Vagina (tissue), 2 donors: ENCODE data around the gene TAF15. TPM values are rescaled to one million over a fixed set of nuclear protein-coding genes. Genes with fewer than 3 reads are reported as not detected.

Source experiments
- DNase-seq, 2 donors: peaks; one replicate each; pipeline ENCODE4 v3.0.0-alpha.2; 2017; ENCODE audit errors: extremely low spot score in 2 of 2
- H3K27ac ChIP-seq: fragments of 200-600 bp; sonication (generic); one replicate; pipeline ENCODE4 v1.5.1; 2019
- H3K27me3 ChIP-seq: fragments of 200-600 bp; sonication (generic); one replicate; pipeline ENCODE4 v1.5.1; 2019
- H3K36me3 ChIP-seq, 2 donors: fragments of 200-600 bp; sonication (generic); one replicate each; pipeline ENCODE4 v1.5.1; 2017 to 2019
- H3K4me1 ChIP-seq: fragments of 200-600 bp; sonication (generic); one replicate; pipeline ENCODE4 v1.5.1; 2019
- H3K4me3 ChIP-seq, 2 donors: fragments of 200-600 bp; sonication (generic); 1 replicate in 1 of 2; 2 replicates in 1 of 2; pipeline ENCODE4 v1.5.1; 2016 to 2019
- H3K9me3 ChIP-seq: fragments of 200-600 bp; sonication (generic); one replicate; pipeline ENCODE4 v1.5.1; 2019
- CTCF ChIP-seq, 3 experiments: fragments of 450-650 bp in 2 of 3; fragments of 200-600 bp in 1 of 3; sonication (generic) in 1 of 3; IDR thresholded peaks; one replicate each; pipeline ENCODE4 v1.5.1; 2017 to 2019; ENCODE audit warnings: antibody characterized with exemption in 3 of 3, mild to moderate bottlenecking in 2 of 3, moderate library complexity in 2 of 3
- POLR2A ChIP-seq, 2 donors: fragments of 450-650 bp; IDR thresholded peaks; one replicate each; pipeline ENCODE4 v1.6.1; 2017; ENCODE audit warnings: antibody characterized with exemption in 2 of 2, mild to moderate bottlenecking in 2 of 2, moderate library complexity in 2 of 2
- POLR2AphosphoS5 ChIP-seq, 2 donors: sonication (generic); formaldehyde crosslinking; IDR thresholded peaks; one replicate each; pipeline ENCODE4 v1.9.0; 2017; ENCODE audit warnings: antibody characterized with exemption in 2 of 2, mild to moderate bottlenecking in 2 of 2, low read depth in 1 of 2; ENCODE audit not compliant: insufficient read depth in 1 of 2
- intact Hi-C: fragments of 100-400 bp; cut with DNase I; formaldehyde crosslinking; loops from one replicate; pipeline ENCODE4 v1.15.1; 2023
- total RNA-seq: library from RNA; depleted of rRNA; stranded (reverse); fragments of >200 nt; gene quantifications from one replicate; pipeline ENCODE4 v1.2.3, GENCODE V29; 2016

The TAF15 gene
- total RNA-seq, 1 donor from 2014 or later: 74.9 TPM

DNA sequence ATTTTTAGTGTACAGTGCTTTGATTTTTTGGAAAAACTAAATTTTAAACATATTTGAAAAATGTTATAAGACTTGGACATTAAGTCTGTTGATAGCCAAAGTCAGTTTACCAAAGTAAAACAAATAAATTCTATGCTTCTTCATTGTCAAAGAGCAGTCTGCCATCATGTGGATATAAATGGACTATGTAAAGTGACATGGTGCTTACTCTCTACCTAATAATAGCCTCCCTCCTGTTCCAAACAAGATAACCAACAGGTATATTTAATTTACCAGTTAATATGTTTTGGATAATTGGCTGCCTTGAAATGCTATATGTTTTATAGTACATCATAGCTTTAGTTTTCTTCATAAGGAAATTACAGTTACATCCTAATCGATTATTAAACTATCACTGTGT is 15.9 kb downstream of the TAF15 start:
- Histone ChIP-seq H3K36me3 (peaks cover 0 to 63% of the 10 kb centered on the region in 2 donors), H3K4me1 (no peaks in the 10 kb centered on the region), H3K27me3 (no peaks in the 10 kb centered on the region), H3K4me3 (no peak overlapping the region), H3K27ac (no peak overlapping the region), H3K9me3 (no peaks in the 10 kb centered on the region)
- no peak for DNase-seq
- intact Hi-C loops: no loop called here
- TF ChIP-seq POLR2AphosphoS5 (IDR thresholded peaks at IDR 0.05; ENCODE audit: insufficient read depth in 1 of 2, low read depth in 1 of 2) (no peak), POLR2A (IDR thresholded peaks at IDR 0.05) (no peak), CTCF (IDR thresholded peaks at IDR 0.05) (no peak)

- Histone ChIP-seq H3K4me3 (no peak overlapping the region), H3K27me3 (no peaks in the 10 kb centered on the region), H3K9me3 (no peaks in the 10 kb centered on the region), H3K4me1 (no peaks in the 10 kb centered on the region), H3K27ac (no peak overlapping the region), H3K36me3 (peaks cover 2 to 98% of the 10 kb centered on the region in 2 donors)
- no peak for DNase-seq
- no peak for TF ChIP-seq CTCF (IDR thresholded peaks at IDR 0.05)
- TF ChIP-seq POLR2AphosphoS5 (IDR thresholded peaks at IDR 0.05; ENCODE audit: insufficient read depth in 1 of 2, low read depth in 1 of 2): no peak
- no peak for TF ChIP-seq POLR2A (IDR thresholded peaks at IDR 0.05)
- intact Hi-C loops: no loop called here
These were observed 31.8 kb downstream of the TAF15 start for GRCh38 chr17:35841101-35841500.

DNA sequence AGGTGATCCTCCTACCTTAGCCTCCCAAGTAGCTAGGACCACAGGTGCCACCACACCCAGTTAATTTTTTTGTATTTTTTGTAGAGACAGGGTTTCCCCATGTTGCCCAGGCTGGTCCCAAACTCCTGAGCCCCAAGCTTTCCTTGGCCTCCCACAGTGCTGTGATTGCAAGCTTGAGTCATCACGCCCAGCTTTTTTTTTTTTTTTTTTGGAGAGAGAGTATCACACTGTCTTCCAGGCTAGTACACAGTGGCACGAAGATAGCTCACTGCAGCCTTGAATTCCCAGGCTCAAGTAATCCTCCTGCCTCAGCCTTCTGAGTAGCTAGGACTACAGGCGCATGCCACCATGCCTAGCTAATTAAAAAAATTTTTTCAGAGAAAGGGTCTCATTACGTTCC is 32.2 kb downstream of the TAF15 start:
- H3K27ac ChIP-seq: no peak overlapping the region
- intact Hi-C loops: no loop called here
- H3K27me3 ChIP-seq: no peaks in the 10 kb centered on the region
- no peak for DNase-seq
- H3K36me3 ChIP-seq: peaks cover under 1 to 98% of the 10 kb centered on the region in 2 donors
- no peak for TF ChIP-seq POLR2A (IDR thresholded peaks at IDR 0.05)
- TF ChIP-seq CTCF (IDR thresholded peaks at IDR 0.05): no peak
- TF ChIP-seq POLR2AphosphoS5 (IDR thresholded peaks at IDR 0.05; ENCODE audit: insufficient read depth in 1 of 2, low read depth in 1 of 2): no peak
- no peaks in the 10 kb centered on the region for H3K9me3 ChIP-seq
- no peaks in the 10 kb centered on the region for H3K4me1 ChIP-seq
- H3K4me3 ChIP-seq: no peak overlapping the region

DNA sequence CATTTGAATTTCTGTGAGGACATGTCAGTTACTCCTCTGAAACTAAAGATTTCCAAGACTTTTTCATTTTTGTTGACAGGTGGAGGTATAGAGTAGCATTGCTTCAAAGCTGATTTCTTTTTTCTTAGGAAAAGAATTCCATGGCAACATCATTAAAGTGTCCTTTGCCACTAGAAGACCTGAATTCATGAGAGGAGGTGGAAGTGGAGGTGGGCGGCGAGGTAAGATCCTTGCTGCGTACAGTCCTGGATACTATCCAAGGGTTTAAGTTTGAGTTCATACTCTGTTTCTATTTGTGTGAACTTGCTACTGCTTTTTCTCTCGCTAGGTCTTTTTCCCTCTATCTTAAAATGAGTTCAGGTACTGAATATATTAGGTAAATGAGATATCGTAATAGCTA is 33.0 kb downstream of the TAF15 start:
- DNase-seq: no peak
- H3K4me1 ChIP-seq: no peaks in the 10 kb centered on the region
- H3K27ac ChIP-seq: no peak overlapping the region
- H3K4me3 ChIP-seq: no peak overlapping the region
- intact Hi-C loops: no loop called here
- peaks cover 0 to 98% of the 10 kb centered on the region in 2 donors for H3K36me3 ChIP-seq
- H3K27me3 ChIP-seq: no peaks in the 10 kb centered on the region
- TF ChIP-seq POLR2A (IDR thresholded peaks at IDR 0.05): no peak
- no peak for TF ChIP-seq POLR2AphosphoS5 (IDR thresholded peaks at IDR 0.05; ENCODE audit: insufficient read depth in 1 of 2, low read depth in 1 of 2)
- TF ChIP-seq CTCF (IDR thresholded peaks at IDR 0.05): no peak
- no peaks in the 10 kb centered on the region for H3K9me3 ChIP-seq

GRCh38 chr17:35843698-35844097 is 34.4 kb downstream of the TAF15 start:
- H3K9me3 ChIP-seq: no peaks in the 10 kb centered on the region
- H3K27ac ChIP-seq: no peak overlapping the region
- no peaks in the 10 kb centered on the region for H3K4me1 ChIP-seq
- H3K27me3 ChIP-seq: no peaks in the 10 kb centered on the region
- intact Hi-C loops: no loop called here
- no peak for DNase-seq
- TF ChIP-seq POLR2A (IDR thresholded peaks at IDR 0.05) (no peak), POLR2AphosphoS5 (IDR thresholded peaks at IDR 0.05; ENCODE audit: insufficient read depth in 1 of 2, low read depth in 1 of 2) (no peak), CTCF (IDR thresholded peaks at IDR 0.05) (no peak)
- H3K36me3 ChIP-seq: peaks cover 0 to 91% of the 10 kb centered on the region in 2 donors
- no peak overlapping the region for H3K4me3 ChIP-seq
